ENCODE measurements around the gene TNFRSF4.

The TNFRSF4 gene

DNA sequence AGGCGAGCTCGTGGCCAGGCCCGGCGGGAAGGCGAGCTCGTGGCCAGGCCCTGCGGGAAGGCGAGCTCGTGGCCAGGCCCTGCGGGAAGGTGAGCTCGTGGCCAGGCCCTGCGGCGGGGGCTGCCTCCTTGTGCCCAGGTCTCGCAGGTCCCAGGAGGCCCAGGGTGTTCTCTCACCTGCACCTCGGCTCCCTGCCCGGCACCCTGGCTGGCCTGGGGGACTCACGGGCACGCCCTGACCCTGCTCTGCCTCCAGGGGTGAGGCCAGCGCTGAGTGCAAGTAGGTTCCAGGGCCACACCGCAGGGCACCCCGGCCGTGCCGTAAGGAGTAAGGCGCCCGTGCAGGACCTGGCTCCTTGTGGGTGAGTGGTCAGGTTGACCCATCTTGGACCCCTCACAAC is 13.4 kb upstream of the TNFRSF4 start:
- in situ Hi-C loops (cut with HindIII; ENCODE audit: low sequenced_read_pairs): no loop called here
- TF ChIP-seq CTCF (IDR thresholded peaks at IDR 0.05; ENCODE audit: low read depth, low read length): no peak
- DNase-seq (ENCODE audit: low read depth, low spot score): no peak
- no peak overlapping the region for H3K4me3 ChIP-seq (ENCODE audit: low read depth, low read length)

- no peak for TF ChIP-seq CTCF (IDR thresholded peaks at IDR 0.05; ENCODE audit: low read depth, low read length)
- DNase-seq (ENCODE audit: low read depth, low spot score): no peak
- in situ Hi-C loops (cut with HindIII; ENCODE audit: low sequenced_read_pairs): no loop called here
- H3K4me3 ChIP-seq (ENCODE audit: low read depth, low read length): no peak overlapping the region
Measured at GRCh38 chr1:1226566-1227362, 12.8 kb upstream of the TNFRSF4 start.

GRCh38 chr1:1225913-1226312 is 12.0 kb upstream of the TNFRSF4 start:
- no peak for DNase-seq (ENCODE audit: low read depth, low spot score)
- in situ Hi-C loops (cut with HindIII; ENCODE audit: low sequenced_read_pairs): no loop called here
- H3K4me3 ChIP-seq (ENCODE audit: low read depth, low read length): no peak overlapping the region
- TF ChIP-seq CTCF (IDR thresholded peaks at IDR 0.05; ENCODE audit: low read depth, low read length): no peak

GRCh38 chr1:1225238-1225845 is 11.4 kb upstream of the TNFRSF4 start:
- DNase-seq (ENCODE audit: low read depth, low spot score): no peak
- no peak for TF ChIP-seq CTCF (IDR thresholded peaks at IDR 0.05; ENCODE audit: low read depth, low read length)
- in situ Hi-C loops (cut with HindIII; ENCODE audit: low sequenced_read_pairs): no loop called here
- no peak overlapping the region for H3K4me3 ChIP-seq (ENCODE audit: low read depth, low read length)

DNA sequence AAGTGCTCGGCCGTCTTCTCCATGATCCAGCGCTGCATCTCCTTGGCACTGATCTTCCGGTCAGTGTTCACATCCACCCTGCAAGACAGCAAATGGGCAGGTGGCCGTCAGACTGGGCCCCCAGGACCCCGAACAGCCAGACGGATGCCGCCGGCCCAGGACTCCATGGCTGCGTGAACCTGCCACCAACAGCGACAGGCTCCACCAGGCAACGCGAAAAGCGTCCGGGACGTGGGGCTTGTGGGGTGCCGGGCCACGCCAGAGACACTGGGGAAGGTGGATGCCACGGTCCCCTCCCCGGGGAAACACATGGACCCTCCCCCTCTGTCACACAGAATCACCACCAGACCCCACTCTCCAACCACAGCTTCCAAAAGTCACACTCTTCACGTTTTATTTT is 9.9 kb upstream of the TNFRSF4 start:
- DNase-seq (ENCODE audit: low read depth, low spot score): no peak
- TF ChIP-seq CTCF (IDR thresholded peaks at IDR 0.05; ENCODE audit: low read depth, low read length): no peak
- no peak overlapping the region for H3K4me3 ChIP-seq (ENCODE audit: low read depth, low read length)
- in situ Hi-C loops (cut with HindIII; ENCODE audit: low sequenced_read_pairs): no loop called here

DNA sequence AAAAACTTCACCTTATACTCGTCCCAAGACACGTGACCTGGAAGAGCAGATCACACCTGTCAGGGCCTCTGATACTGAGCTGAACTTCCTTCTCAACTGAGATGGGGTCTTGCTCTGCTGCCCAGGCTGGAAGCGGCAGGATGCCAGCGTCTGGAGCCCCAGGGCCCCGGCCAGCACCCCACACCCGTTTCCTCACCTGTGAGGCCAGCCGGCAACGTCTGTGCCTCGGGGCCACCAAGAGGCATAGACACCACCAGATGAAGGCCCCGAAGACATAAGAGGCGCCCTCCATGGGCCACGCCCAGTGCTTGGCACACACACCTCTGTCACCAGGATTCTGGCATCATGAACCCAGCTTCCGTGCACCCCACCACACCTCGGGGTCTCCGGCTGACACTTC is 9.4 kb upstream of the TNFRSF4 start:
- DNase-seq (ENCODE audit: low read depth, low spot score): no peak
- in situ Hi-C loops (cut with HindIII; ENCODE audit: low sequenced_read_pairs): no loop called here
- H3K4me3 ChIP-seq (ENCODE audit: low read depth, low read length): no peak overlapping the region
- TF ChIP-seq CTCF (IDR thresholded peaks at IDR 0.05; ENCODE audit: low read depth, low read length): no peak

Data from astrocyte of the spinal cord (primary cell).